ENCODE results near the gene C8G. TPM values are rescaled to one million over a fixed set of nuclear protein-coding genes. Genes with fewer than 3 reads are reported as not detected.
A peak's percentile ranks its signal among the peaks of the same experiment; 100 is the strongest.

C8G gene
- under 1 TPM in 1 of 2 experiments, not detected in 1; 0.90 TPM for total RNA-seq

- Mint-ChIP-seq H3K36me3 (peaks cover 5% of the 10 kb centered on the region), H3K27me3 (no peaks in the 10 kb centered on the region), H3K4me1 (peaks cover 6% of the 10 kb centered on the region), H3K27ac (peak within 1 kb of the TSS; percentile 82), H3K4me3 (peak within 1 kb of the TSS; percentile 81), H3K9me3 (no peaks in the 10 kb centered on the region)
- DNase-seq = peak; percentile 98
Measured at GRCh38 chr9:136944519-136945332, at the start of gene C8G, which contains the start of gene FBXW5. TSS of gene C8G (plus strand) at chr9:136945243. CDS start at chr9:136945321, 78 bp downstream. TSS of gene FBXW5 (minus strand) at chr9:136944738. CDS start at chr9:136944083, 655 bp downstream.

- Mint-ChIP-seq H3K27ac (no peak overlapping the region), H3K36me3 (peaks cover 21% of the 10 kb centered on the region), H3K27me3 (no peaks in the 10 kb centered on the region), H3K4me1 (peaks cover 7% of the 10 kb centered on the region), H3K9me3 (no peaks in the 10 kb centered on the region), H3K4me3 (no peak overlapping the region)
- DNase-seq = no peak
Measured at GRCh38 chr9:136896027-136896426, 49.0 kb upstream of the C8G start.

- Mint-ChIP-seq H3K27me3 (no peaks in the 10 kb centered on the region), H3K9me3 (no peaks in the 10 kb centered on the region), H3K4me3 (no peak overlapping the region), H3K27ac (no peak overlapping the region), H3K4me1 (peaks cover 29% of the 10 kb centered on the region), H3K36me3 (peaks cover 32% of the 10 kb centered on the region)
- DNase-seq = no peak
Measured at GRCh38 chr9:136898483-136899100, 46.5 kb upstream of the C8G start.

DNA sequence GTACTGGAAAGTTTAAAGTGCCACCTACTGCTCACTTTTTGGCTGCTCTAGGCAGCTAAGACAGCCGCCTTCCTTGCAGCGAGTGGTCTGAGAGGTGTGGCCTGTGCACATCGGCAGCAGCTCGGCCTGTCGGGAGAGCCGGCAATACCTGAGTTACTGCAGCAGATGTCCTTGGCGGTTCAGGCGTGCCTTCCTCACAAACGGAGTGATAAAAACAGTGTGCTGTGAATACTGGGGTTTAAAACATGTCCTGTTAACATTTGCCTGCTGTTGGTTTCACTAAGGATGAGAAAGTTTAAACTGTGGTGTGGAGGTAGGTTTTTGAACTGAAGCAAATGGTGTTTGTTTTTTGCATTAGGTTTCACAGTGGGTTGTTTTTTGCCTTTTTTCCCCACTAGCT is 45.8 kb upstream of the C8G start:
- H3K36me3 Mint-ChIP-seq = peaks cover 30% of the 10 kb centered on the region
- no peaks in the 10 kb centered on the region for H3K27me3 Mint-ChIP-seq
- peaks cover 29% of the 10 kb centered on the region for H3K4me1 Mint-ChIP-seq
- H3K9me3 Mint-ChIP-seq = no peaks in the 10 kb centered on the region
- no peak overlapping the region for H3K27ac Mint-ChIP-seq
- DNase-seq = no peak
- H3K4me3 Mint-ChIP-seq = no peak overlapping the region

- H3K4me3 Mint-ChIP-seq = no peak overlapping the region
- peak overlapping the region; percentile 17 for H3K27ac Mint-ChIP-seq
- peaks cover 25% of the 10 kb centered on the region for H3K4me1 Mint-ChIP-seq
- no peak for DNase-seq
- no peaks in the 10 kb centered on the region for H3K9me3 Mint-ChIP-seq
- peaks cover 28% of the 10 kb centered on the region for H3K36me3 Mint-ChIP-seq
- no peaks in the 10 kb centered on the region for H3K27me3 Mint-ChIP-seq
Measured at GRCh38 chr9:136900556-136900955, 44.5 kb upstream of the C8G start.

GRCh38 chr9:136900988-136901515 is 44.0 kb upstream of the C8G start:
- Mint-ChIP-seq H3K27ac (peak overlapping the region; percentile 99), H3K27me3 (no peaks in the 10 kb centered on the region), H3K36me3 (peaks cover 29% of the 10 kb centered on the region), H3K4me3 (no peak overlapping the region), H3K4me1 (peaks cover 25% of the 10 kb centered on the region), H3K9me3 (no peaks in the 10 kb centered on the region)
- DNase-seq = no peak

- peak; percentile 84 for DNase-seq
- peak overlapping the region; percentile 99 for H3K27ac Mint-ChIP-seq
- H3K27me3 Mint-ChIP-seq = no peaks in the 10 kb centered on the region
- H3K9me3 Mint-ChIP-seq = no peaks in the 10 kb centered on the region
- H3K4me1 Mint-ChIP-seq = peaks cover 28% of the 10 kb centered on the region
- peaks cover 32% of the 10 kb centered on the region for H3K36me3 Mint-ChIP-seq
- peak overlapping the region; percentile 56 for H3K4me3 Mint-ChIP-seq
Measured at GRCh38 chr9:136901516-136902258, 43.4 kb upstream of the C8G start.

DNA sequence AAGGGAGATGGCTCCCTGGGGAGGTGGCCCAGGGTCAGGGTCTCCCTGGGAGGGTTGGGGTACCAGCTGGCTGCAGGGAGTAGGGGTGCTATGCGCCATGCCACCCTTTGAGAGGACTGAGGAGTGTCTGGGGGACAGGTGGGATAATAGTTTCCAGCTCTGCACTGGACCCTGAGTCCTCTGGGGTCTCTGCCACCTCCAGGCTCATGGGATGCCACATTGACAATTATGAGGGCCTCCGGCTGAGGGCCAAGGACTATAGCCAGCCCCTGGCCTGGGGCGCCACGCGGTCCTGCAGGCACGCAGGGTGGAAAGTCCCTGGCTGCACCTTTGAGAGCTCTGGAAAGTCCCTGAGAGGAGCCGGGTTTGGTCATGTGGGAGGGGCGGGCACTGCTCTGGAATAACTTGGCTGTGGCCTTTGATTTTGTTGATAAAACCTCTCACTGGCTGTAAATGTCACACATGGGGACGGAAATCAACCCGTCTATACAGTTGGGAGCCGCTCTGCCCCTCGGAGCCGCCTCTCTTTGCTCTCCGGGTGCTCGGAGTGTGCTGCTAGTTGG is 42.7 kb upstream of the C8G start:
- peaks cover 28% of the 10 kb centered on the region for H3K4me1 Mint-ChIP-seq
- DNase-seq = peak; percentile 90
- no peaks in the 10 kb centered on the region for H3K9me3 Mint-ChIP-seq
- peaks cover 38% of the 10 kb centered on the region for H3K36me3 Mint-ChIP-seq
- peak overlapping the region; percentile 56 for H3K4me3 Mint-ChIP-seq
- H3K27ac Mint-ChIP-seq = peak overlapping the region; percentile 99
- H3K27me3 Mint-ChIP-seq = no peaks in the 10 kb centered on the region

DNA sequence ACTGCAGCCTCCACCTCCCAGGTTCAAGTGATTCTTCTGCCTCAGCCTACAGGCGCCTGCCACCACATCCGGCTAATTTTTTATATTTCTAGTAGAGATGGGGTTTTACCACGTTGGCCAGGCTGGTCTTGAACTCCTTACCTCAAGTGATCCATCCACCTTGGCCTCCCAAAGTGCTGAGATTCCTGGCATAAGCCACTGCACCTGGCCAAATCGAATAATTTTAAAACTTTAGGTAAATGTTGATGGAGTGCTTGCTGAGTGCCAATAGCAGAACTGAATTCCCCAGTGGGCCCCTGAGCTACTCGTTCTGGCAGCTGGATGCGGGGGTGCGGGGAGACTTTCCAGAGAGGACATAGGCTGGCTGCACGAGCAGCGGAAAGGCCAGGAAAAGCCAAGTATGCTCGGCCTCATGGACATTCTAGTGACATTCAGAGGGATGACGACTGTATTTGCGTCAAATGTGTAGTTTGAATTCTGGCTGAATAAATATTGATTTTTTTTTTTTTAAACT is 41.9 kb upstream of the C8G start:
- Mint-ChIP-seq H3K27me3 (no peaks in the 10 kb centered on the region), H3K9me3 (no peaks in the 10 kb centered on the region), H3K4me1 (peaks cover 28% of the 10 kb centered on the region), H3K27ac (peak overlapping the region; percentile 99), H3K36me3 (peaks cover 38% of the 10 kb centered on the region), H3K4me3 (no peak overlapping the region)
- DNase-seq = no peak

DNA sequence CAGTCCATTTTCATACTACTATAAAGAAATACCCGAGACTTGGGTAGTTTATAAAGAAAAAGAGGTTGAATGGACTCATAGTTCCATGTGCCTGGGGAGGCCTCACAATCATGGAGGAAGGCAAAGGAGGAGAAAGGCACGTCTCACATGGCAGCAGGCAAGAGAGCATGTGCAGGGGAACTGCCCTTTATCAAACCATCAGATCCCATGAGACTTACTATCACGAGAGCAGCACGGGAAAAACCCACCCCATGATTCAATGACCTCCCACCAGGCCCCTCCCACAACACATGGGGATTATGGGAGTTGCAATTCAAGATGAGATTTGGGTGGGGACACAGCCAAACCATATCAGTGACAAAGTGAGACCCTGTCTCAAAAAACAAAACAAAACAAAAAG is 38.8 kb upstream of the C8G start:
- H3K36me3 Mint-ChIP-seq = peaks cover 23% of the 10 kb centered on the region
- H3K27me3 Mint-ChIP-seq = no peaks in the 10 kb centered on the region
- no peak for DNase-seq
- peak overlapping the region; percentile 49 for H3K27ac Mint-ChIP-seq
- H3K9me3 Mint-ChIP-seq = no peaks in the 10 kb centered on the region
- peaks cover 23% of the 10 kb centered on the region for H3K4me1 Mint-ChIP-seq
- no peak overlapping the region for H3K4me3 Mint-ChIP-seq

GRCh38 chr9:136907011-136907914 is 37.8 kb upstream of the C8G start:
- no peaks in the 10 kb centered on the region for H3K27me3 Mint-ChIP-seq
- DNase-seq = no peak
- no peak overlapping the region for H3K4me3 Mint-ChIP-seq
- peaks cover 13% of the 10 kb centered on the region for H3K4me1 Mint-ChIP-seq
- H3K9me3 Mint-ChIP-seq = no peaks in the 10 kb centered on the region
- no peak overlapping the region for H3K27ac Mint-ChIP-seq
- H3K36me3 Mint-ChIP-seq = peaks cover 22% of the 10 kb centered on the region

DNA sequence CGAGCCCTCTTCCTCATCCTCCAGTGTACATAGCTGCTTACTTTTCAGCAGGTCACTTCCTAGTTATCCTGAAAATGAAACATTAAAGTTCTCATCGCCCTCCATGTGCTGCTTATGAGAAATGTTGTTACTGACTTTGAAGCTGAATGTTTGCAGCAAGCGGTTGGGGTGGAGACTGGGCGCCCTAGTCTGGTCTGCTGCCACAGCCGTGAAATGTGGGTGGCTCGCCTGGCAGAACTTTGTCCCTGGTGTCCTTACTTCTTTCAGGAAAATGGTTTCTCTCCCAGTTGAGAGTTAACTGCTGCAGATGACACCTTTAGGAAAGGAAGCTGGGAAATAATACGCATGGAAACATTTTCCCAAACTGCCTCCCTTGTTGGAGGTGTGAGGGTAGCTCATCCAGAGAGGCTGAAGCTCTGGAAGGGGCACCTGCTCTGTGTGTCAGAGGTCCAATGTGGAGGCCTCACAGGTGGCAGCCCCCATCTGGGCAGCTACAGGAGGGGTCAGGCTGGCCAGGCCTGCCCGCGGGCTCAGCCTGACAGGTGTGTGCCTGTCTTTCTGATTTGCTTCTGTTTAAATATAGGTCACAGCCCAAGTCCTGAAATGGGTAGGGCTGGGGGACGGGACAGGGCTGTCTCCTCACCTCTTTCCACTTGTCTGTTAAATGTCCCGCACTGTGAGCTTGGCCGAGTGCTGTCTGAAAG is 34.7 kb upstream of the C8G start:
- peak overlapping the region; percentile 57 for H3K27ac Mint-ChIP-seq
- no peak overlapping the region for H3K4me3 Mint-ChIP-seq
- H3K36me3 Mint-ChIP-seq = peaks cover 11% of the 10 kb centered on the region

DNA sequence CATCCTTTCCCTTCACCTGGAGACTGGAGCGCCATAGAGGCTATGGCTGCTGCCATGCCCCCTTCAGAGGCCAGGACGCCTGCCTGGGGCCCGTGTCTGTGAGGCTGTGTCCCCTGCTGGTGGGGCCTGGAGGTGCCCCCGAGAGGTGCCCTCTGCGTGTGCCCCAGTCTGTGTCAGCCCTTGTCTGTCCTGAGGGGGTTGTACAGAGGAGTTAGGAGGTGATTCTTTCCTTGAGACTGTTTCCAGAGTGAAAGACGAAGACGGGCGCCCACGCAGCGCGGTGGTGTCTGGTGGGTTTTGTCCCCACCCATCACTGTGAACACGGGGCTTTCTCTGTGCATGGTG is 34.2 kb upstream of the C8G start:
- Mint-ChIP-seq H3K27me3 (no peaks in the 10 kb centered on the region), H3K9me3 (no peaks in the 10 kb centered on the region), H3K36me3 (peaks cover 10% of the 10 kb centered on the region), H3K4me3 (no peak overlapping the region), H3K4me1 (peaks cover 4% of the 10 kb centered on the region), H3K27ac (peak overlapping the region; percentile 57)
- DNase-seq = no peak

More for the DNA sequence above, 34.7 kb upstream of the C8G start:
- no peaks in the 10 kb centered on the region for H3K9me3 Mint-ChIP-seq
- peaks cover 4% of the 10 kb centered on the region for H3K4me1 Mint-ChIP-seq
- DNase-seq = no peak
- no peaks in the 10 kb centered on the region for H3K27me3 Mint-ChIP-seq
